Stimulated activated CD4-positive, alpha-beta T cell treated with anti-CD3 and anti-CD28 coated beads, Interleukin-1b, Interleukin-23, amount 100 ng/mL, for 24 hours (primary cell): Measurements from ENCODE around the gene PLCL2.

ENCODE experiments used
- DNase-seq, 4 experiments: peaks; one replicate each; pipeline ENCODE4 v3.0.0-alpha.2; 2020; ENCODE audit warnings: low read depth in 4 of 4, low spot score in 1 of 4

Gene PLCL2

DNA sequence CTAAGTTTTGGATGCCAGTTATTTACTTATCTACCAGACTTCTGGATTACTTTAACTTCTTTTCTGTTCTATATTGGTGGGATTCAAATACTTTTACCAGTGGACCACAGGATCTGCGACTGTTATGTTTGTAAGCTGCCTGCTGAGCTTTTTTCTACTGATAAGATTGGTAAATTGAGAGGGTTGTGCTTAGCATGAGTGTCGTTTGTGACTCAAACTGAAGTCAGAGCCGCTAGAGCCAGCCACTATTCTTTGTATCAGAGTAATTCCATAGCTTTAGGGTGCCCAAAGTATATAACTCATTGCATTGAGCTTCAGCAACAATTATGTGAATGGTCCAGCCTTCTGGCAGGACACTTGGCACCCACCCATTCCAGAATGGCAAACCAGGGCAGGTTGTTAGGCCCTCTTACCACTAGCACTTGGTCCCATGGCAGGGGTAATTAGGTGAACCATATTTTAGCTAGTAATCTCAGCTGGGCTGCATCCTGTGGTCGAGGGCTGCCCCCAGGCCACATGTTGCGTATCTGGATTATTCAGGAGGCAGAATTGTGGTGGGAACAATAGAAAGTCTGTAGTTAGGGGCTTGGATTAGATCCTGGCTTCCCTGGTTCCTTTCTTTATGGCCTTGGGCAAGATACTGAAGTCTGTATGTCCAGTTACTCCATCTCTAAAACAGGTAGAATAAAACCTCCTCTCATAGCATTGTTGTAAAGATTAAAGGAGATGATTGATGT lies 6.0 kb downstream of the PLCL2 start:
- no peak for DNase-seq

DNA sequence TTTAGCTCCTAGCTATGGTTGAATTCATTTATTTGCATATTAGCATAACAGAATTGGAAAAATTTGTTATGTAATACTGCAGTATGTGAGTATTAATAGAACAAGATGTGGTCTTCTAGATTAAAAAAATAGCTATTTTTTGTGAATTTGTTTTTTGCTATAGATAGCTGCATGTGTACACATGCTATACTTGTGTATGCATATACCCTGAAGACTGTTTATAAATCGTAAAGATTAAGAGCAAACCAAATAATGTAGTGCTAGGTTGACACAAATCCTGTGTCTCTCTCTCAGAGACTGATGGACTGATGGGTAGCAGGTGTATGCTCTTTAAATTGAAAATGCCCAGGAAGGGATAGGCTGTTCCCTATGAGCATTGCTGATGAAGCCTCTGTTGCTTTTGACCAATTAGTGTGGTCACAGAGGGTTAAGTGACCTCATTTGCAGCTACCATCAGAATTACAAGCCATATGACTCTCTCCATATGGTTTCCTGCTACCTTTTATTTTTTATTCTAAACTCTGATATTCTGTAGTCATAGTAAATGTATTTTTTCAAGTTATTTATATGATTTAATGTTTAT lies 9.0 kb downstream of the PLCL2 start:
- DNase-seq, result no peak

DNA sequence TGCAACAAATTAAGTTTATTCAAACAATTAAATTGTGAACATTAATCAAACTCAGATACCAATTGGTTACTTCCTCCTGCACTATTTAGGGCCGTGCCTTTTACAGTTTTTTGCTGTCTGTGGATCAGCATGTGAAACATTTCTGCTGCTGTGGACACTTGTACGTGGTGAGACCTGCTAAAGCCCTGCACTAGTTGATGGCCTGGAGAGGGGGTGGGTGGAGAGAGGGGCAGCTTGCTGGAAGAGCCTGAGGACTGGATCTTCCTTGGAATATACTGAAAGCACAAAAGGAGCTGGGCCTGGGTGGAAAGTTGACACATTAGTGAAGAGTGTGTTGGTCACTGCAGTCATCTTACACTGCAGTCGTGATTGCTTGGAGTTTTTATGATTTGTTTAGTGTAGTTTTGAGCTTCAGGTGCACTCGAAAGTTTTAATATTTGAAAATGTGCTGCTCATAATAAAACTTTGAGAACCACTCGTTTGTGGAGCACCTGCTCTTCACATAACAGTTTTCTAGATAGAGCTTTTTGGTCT lies 11.4 kb downstream of the PLCL2 start:
- DNase-seq, result no peak

DNA sequence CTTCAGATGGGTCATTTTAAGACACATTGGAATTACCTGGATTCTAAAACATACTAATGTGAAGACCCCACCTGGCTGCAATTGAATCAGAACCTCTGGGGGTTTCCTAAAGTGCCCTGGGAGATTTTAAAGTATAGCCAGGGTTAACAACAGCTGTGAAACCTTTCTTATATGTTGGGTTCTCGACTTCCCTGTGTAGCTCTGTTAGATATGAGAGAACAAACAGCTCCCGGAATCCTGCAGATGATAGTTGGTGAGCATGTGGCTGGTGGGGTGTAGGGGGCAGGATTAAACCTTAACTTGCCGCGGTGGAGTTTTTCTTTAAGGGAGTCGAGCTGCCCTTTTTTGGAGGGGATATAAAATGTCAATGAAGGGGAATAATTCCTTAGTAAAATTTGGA lies 12.1 kb downstream of the PLCL2 start:
- no peak for DNase-seq

DNA sequence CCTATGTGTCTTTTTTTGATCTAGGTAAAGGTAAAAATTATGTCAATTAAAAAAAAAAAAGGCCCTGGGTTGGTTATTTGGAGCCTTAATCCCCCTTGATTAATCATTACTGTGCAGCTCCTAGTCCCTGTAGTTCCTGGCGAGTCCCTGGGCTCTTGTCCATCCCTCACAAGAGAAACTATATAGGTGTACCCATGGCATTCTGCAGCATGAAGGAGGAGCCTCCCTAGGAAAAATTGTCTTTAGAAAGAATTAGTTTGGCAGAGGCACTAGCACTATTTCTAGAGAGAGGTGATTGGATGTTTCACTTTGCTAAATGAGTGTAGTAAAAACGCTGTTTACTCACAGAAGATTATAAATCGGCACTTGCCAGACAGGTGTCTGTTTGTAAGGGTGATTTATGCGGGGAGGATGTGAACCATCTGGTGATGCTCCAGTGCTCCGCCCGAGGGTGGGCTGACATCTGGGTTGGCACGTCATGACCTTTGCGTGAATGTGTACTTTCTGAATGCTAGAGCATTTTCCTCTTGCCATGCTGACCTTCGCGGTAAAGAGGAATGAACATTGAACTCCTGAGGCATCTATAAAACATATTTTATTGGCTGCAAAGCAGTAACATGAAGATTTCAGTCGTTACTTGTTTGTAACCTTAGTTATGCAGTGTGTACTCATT lies 12.6 kb downstream of the PLCL2 start:
- no peak for DNase-seq

DNA sequence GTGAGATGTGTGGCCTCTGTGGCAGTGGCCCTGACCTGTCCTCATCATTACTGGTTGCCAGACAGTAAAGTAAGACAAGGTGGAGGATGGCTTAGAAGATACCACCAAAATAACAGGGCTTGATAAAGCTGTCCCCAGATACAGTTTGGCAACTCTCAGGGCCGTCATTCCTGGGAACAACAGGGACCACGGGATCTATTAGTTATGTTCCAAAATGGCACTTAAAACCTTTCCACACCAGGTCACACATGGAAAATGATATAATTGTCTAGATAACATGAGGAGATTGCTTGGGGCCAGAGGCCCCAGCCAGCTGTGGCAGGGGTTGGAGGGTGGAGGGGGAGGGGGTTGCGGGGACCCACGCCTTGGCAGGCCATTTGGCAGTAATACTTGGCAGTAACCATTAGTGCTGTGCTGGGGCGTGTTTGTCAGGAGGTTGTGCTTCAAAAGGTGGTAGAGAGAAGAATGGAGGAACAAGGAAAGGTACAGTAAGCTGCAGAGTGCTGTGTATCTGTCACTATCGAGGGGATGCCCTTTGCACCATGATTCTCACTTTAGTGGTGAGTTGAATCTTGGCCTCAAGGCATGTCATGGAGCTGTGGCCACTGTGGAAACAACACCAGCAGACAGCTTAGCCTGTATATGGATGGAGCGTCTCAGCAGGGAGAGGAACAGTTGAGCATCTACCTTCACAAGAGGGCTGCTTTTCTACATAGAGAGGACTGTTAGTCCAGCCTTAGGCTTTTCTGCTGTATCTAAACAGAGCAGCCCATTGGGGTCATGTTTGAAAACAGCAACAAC lies 14.0 kb downstream of the PLCL2 start:
- DNase-seq, result no peak

DNA sequence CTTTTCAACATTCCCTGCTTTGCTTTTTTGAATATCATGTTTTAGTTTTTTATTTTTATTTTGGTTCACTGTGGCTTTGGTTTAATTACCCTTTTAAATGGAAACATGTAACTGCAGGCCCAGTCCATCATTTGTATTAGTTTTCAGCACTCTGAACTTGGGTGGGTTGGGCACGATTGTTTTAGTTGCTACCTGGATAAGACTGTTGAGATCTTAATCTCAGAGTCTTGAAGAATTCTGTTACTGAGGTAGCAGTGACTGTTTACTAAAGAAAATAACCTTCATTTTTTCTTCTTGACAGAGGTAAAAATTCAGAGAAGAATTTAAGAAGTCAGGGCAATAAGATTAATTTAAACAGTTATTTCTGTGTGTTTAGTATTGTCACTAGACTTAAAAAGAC lies 15.2 kb downstream of the PLCL2 start:
- no peak for DNase-seq

DNA sequence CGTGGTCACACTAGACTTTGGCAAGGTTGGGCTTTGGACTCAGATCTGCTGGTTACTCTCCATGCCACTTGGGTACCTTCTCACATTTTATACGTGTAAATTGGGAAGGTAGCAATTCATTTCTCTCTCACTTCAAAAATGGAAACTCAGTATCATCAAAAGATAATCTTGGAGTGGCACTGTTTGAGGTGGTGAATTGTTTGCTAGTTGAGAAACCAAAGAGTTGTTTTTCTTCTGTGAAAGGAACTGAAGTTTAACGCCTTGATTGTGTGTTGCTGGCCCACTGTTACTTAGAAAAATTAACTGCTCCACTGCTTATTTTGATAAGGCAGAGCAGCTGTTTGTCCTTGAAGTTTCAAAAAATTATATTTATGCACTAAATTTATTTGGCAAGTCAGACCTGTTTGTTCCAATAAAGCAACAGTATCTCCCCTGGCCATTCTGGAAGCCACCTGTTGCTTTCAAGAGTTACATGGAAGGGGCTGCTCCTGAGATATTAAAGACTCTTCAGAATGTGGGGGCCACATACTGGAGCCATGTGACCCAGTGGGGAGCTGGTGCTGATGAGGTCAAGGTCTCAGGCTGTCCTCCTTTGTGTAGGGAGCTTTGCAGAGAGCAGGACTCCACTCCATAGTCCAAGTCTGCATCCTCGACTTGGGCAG lies 16.2 kb downstream of the PLCL2 start:
- no peak for DNase-seq

DNA sequence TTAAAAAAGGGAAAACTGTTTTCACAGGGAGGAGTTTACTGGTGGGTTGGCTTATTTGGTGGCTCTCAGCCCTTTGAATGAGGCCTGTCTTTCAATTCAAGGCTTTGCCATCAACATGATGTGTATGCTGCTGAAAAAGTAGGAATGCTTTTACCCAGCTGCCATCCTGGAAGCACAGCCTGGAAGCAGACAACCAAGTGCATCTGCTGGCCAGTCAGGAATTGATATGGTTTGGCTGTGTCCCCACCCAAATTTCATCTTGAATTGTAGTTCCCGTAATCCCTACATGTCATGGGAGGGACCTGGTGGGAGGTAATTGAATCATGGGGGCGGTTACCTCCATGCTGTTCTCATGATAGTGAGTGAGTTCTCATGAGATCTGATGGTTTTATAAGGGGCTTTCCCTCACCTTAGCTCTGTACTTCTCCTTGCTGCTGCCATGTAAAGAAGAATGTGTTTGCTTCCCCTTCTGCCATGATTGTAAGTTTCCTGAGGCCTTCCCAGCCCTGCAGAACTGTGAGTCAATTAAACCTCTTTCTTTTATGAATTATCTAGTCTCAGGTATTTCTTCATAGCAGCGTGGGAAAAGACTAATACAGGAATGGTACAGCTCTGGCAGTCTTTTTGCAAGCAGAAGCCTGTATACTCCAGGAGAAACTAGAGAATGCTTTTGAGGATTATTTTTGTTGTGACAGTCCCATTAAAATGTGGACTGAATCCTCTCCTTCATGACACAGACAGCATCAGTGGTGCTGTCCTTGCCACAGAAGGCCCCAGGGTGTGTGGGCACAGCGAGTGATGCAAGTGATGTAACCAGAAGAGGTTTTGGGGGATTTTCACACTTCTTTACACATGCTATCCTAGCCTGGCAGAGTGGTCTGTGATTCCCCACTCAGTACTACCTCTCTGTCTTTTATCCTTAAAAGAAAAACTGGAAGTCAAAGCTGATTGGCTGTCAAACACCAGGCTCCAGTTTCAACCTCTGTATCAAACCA lies 20.0 kb downstream of the PLCL2 start:
- DNase-seq, result no peak

DNA sequence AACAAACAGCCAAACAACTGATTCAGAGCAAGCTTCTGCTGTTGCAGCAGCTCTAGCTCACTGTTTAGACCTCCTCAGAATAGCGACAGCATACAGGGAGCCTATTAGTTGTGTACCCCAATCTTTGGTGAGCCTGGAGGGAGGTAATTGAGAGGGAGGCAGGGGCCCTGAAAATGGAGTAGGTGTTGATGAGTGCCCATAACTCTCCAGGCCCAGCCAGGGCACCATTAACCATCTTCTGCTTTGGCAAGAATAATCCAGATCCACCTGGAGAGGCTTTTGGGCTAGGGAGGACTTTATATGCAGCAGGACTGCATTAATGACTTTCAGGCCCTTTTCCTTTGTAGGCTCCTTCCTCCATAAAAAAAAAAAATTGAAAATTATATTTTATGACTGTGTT lies 20.9 kb downstream of the PLCL2 start:
- no peak for DNase-seq

DNA sequence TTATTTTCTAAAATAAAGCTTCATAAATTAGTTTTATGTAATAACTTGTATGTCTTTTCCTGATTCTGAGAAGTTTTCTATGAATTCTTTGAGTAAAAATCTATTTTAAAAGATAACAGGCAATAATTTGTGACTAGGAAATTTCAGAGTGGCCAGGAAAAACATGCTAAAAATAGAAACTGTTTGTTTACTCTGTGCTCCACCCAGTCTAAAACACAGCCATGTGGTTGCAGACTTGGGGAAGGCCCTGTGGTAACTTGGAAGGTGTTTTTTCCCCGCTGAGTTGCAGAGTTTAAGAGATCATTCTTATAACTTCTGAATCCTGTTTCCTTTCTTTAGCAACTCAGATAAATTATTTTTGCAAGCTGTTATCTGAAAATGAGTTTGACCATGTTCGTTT lies 21.9 kb downstream of the PLCL2 start:
- DNase-seq, result no peak

DNA sequence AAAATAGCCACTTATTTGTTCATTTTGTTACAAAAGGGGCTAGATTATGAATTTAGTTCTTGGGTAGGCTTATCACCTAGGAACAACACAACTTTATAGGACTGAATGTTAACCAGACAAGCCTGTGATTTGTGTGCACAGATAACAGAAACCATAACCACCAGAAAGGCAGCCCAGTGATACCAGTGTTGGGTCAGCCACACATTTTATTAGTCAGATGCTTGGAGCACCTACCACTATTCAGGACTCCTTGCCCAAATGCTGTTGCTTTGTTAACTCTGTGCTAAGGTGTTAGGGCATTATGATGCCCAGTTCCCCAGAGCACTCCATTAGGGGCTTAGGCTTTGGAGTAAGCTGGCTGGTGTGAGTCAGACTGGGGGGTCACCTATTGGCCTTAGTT lies 22.5 kb downstream of the PLCL2 start:
- DNase-seq, result no peak

DNA sequence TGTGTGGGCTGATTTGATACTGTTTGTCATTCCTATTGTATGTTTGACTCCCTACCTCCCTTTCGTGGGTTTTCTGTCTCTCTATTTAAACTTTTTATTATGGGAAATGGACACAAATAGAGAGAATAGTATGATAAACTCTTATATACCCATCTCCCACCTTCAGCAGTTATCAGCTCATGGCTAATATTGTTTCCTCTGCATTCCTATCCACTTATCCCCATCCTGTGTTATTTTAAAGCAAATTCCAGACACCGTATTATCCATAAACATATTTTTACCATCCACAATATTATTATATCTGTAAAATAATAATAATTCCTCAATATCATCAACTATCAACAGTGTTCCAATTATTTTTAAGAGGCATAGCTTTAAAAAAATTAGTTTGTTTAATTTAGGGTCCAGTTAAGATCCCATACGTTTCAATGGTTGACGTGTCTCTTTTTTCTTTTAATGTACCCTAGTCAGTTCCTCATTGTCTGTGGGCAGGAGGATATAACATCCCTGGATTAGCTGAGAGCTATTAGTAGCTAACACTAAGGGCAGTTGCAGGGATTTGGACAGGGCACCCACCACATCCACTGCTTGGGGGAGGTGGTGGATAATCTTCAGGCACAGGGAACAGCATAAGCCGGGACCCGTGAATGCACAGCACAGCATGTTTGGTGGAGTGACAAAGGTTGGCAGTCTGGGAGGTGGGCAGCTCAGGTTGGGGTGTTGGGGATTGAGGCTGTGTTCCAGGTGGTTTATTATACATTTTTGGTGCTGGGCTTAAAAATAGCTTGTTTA lies 23.5 kb downstream of the PLCL2 start:
- no peak for DNase-seq

DNA sequence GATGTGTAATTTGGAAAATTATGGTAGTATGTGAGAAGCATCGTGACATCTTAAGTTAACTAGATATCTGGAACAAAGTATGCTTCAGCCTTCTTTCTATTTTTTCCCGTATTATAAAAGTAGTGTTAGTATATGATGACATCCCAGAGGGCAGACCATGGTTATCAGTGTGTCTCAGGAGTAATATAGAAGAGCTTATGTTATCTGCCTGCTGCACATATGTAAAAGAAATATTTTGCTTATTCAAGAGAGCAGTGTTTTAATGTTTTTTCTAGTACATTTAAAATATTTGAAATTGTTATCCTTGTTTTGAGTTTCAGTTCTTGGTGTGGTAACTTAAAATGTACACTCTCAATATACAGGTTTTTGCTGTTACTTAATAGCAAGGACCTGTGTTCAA lies 24.1 kb downstream of the PLCL2 start:
- DNase-seq, result no peak

DNA sequence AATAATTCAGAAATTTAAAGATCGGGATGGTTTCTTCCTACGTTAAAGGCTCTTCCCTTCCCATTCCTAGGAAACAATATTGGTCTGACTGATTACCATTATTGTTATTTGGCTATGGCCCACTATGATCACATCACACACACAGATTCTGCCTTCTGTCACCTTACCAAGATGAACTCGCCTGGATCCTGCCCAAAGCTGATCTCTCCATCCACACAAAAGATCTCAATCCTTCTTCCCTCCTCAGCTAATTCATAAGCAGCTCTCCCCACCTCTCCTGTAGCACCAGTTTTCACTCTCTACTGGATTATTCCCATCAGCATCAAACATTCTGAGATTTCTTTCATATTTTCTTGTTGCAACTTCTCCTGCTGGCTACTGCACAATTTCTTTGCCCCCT lies 25.0 kb downstream of the PLCL2 start:
- DNase-seq, result no peak

DNA sequence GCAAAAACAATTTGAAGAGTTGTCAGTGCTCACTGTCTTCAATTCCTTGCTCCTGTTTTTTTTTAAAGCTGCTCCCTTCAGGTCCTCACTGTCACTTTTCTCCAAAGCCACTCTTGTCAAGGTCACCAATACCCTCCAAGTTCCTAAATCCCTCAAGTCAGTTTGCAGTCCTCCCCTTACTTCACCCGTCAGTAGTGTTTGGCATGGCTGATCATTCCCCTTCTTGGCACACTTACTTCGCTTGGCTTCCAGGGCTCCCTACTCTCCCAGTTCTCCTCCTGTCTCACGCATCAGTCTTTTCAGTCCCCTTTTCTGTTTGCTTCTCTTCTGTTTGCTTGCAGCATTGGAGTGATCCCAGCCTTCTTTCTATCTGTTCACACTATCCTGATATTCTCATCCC lies 25.5 kb downstream of the PLCL2 start:
- no peak for DNase-seq

DNA sequence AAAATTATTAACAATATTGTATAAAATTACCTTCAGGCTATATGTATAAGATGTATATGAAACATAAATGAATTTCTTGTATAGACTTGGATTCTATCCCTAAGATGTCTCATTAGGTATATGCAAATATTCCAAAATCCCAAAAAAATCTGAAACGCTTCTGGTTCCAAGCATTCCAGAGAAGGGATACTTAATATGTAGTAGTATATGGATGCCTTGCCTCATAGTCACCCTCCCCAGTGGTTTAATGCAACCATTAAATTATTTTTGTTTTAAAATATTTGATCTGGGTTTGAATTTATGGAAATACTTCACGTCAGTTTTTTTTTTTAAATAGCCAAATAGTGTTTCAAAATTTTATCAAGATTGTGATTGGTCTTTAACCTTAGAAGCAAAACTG lies 27.2 kb downstream of the PLCL2 start:
- DNase-seq, result no peak

DNA sequence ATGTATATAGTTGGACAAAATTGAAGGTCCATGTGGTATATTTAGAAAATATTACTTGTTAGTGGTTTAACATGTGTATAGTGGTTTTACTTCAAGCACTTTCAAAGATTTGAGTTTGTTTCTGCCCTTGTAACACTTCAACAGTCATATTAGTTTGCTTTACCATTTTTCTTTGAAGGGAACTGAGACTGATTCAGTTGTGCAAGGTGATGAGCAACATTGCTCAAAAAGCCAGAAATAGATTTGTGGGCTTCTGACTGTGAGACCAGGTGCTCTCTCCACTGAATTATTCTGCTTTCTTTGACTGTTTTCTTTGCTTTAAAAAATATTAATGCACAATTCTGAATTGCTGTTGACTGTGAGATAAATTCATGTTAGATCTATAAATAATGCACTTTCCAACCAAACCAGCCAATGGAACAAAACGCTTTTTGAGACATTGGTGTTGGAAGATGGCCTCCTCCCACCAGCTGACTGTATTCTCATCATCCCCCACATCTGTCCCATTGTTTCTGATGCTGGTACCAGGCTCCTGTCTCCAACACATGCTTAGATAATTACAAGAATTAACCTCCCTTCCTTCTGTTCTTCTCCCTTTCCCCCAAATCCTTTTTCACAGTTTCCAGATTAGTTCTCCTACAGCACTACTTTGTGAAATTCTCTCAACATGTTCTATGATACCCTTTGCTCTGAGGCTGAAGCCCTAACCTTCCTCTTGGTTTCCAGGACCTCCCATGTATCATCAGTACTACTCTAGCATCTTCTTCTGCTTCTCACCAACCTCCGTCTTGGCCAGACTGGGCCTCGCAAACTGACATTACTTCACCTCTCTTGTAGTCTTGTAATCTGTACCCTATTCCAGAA lies 27.9 kb downstream of the PLCL2 start:
- DNase-seq, result no peak
